Measurements from ENCODE around the gene NHEJ1. TPM values are rescaled to one million over a fixed set of nuclear protein-coding genes. Genes with fewer than 3 reads are reported as not detected.
"Not testable (repeated sequence)": the region's sequence is repeated elsewhere in the genome, so short reads cannot be mapped to it uniquely, and the experiment has no call there.

The NHEJ1 gene
- total and polyA plus RNA-seq, 4 donors = 8.4 to 21.1 (median 12.5) TPM

- ATAC-seq (ENCODE audit: insufficient read depth, low FRiP score) (no peak), DNase-seq (no peak)
- Histone ChIP-seq H3K4me3 (no peak overlapping the region), H3K36me3 (ENCODE audit: control insufficient read depth in 4 of 4, insufficient read depth in 4 of 4, low read length in 4 of 4) (peaks cover 3 to 15% (median 13%) of the 10 kb centered on the region in 4 donors), H3K4me1 (ENCODE audit: control insufficient read depth in 5 of 5, insufficient read depth in 5 of 5, low read length in 5 of 5) (peaks cover 0 to 22% (median 12%) of the 10 kb centered on the region in 5 donors), H3K27ac (ENCODE audit: low read depth in 1 of 2, low read length in 1 of 2) (no peak overlapping the region), H3K27me3 (ENCODE audit: control insufficient read depth in 3 of 3, insufficient read depth in 3 of 3, low read length in 2 of 3) (no peaks in the 10 kb centered on the region), H3K9ac (ENCODE audit: insufficient read depth in 1 of 2, low read length in 2 of 2) (no peak overlapping the region), H3K9me3 (ENCODE audit: control insufficient read depth in 4 of 4, insufficient read depth in 3 of 4, low read length in 3 of 4) (no peaks in the 10 kb centered on the region)
- 86 to 91% methylated on average over 5 of the region's 5 CpGs for WGBS, 2 donors
- no peak for TF ChIP-seq CTCF (IDR thresholded peaks at IDR 0.05; ENCODE audit: control extremely low read depth, extremely low read depth)
Measured at GRCh38 chr2:219205165-219205538, 44.5 kb upstream of the NHEJ1 start.

GRCh38 chr2:219204425-219205164, 44.0 kb upstream of the NHEJ1 start:
- H3K9me3 ChIP-seq (ENCODE audit: control insufficient read depth in 4 of 4, insufficient read depth in 3 of 4, low read length in 3 of 4) = no peaks in the 10 kb centered on the region
- DNase-seq (no peak), ATAC-seq (ENCODE audit: insufficient read depth, low FRiP score) (no peak)
- no peak overlapping the region for H3K9ac ChIP-seq (ENCODE audit: insufficient read depth in 1 of 2, low read length in 2 of 2)
- peaks cover 0 to 22% (median 12%) of the 10 kb centered on the region in 5 donors for H3K4me1 ChIP-seq (ENCODE audit: control insufficient read depth in 5 of 5, insufficient read depth in 5 of 5, low read length in 5 of 5)
- H3K4me3 ChIP-seq = no peak overlapping the region
- H3K27ac ChIP-seq (ENCODE audit: low read depth in 1 of 2, low read length in 1 of 2) = no peak overlapping the region
- H3K36me3 ChIP-seq (ENCODE audit: control insufficient read depth in 4 of 4, insufficient read depth in 4 of 4, low read length in 4 of 4) = peaks cover 0 to 12% (median 10%) of the 10 kb centered on the region in 4 donors
- no peaks in the 10 kb centered on the region for H3K27me3 ChIP-seq (ENCODE audit: control insufficient read depth in 3 of 3, insufficient read depth in 3 of 3, low read length in 2 of 3)
- TF ChIP-seq CTCF (IDR thresholded peaks at IDR 0.05; ENCODE audit: control extremely low read depth, extremely low read depth) = no peak
- 91 to 95% methylated on average over 7 of the region's 7 CpGs for WGBS, 2 donors

GRCh38 chr2:219201331-219201730, 40.7 kb upstream of the NHEJ1 start:
- not testable (repeated sequence) for H3K9me3 ChIP-seq (ENCODE audit: control insufficient read depth in 4 of 4, insufficient read depth in 3 of 4, low read length in 3 of 4); H3K4me3 ChIP-seq; H3K27me3 ChIP-seq (ENCODE audit: control insufficient read depth in 3 of 3, insufficient read depth in 3 of 3, low read length in 2 of 3); H3K4me1 ChIP-seq (ENCODE audit: control insufficient read depth in 5 of 5, insufficient read depth in 5 of 5, low read length in 5 of 5); H3K36me3 ChIP-seq (ENCODE audit: control insufficient read depth in 4 of 4, insufficient read depth in 4 of 4, low read length in 4 of 4); DNase-seq; ATAC-seq (ENCODE audit: insufficient read depth, low FRiP score); H3K27ac ChIP-seq (ENCODE audit: low read depth in 1 of 2, low read length in 1 of 2); H3K9ac ChIP-seq (ENCODE audit: insufficient read depth in 1 of 2, low read length in 2 of 2)
- 88% methylated on average over 16 to 21 of the region's 21 CpGs for WGBS, 2 donors

- not testable (repeated sequence) for H3K4me1 ChIP-seq (ENCODE audit: control insufficient read depth in 5 of 5, insufficient read depth in 5 of 5, low read length in 5 of 5); H3K4me3 ChIP-seq; H3K9ac ChIP-seq (ENCODE audit: insufficient read depth in 1 of 2, low read length in 2 of 2); ATAC-seq (ENCODE audit: insufficient read depth, low FRiP score); H3K27ac ChIP-seq (ENCODE audit: low read depth in 1 of 2, low read length in 1 of 2); H3K36me3 ChIP-seq (ENCODE audit: control insufficient read depth in 4 of 4, insufficient read depth in 4 of 4, low read length in 4 of 4); DNase-seq; H3K9me3 ChIP-seq (ENCODE audit: control insufficient read depth in 4 of 4, insufficient read depth in 3 of 4, low read length in 3 of 4); H3K27me3 ChIP-seq (ENCODE audit: control insufficient read depth in 3 of 3, insufficient read depth in 3 of 3, low read length in 2 of 3)
- 85 to 86% methylated on average over 24 to 25 of the region's 26 CpGs for WGBS, 2 donors
Measured at GRCh38 chr2:219200502-219201326, 40.1 kb upstream of the NHEJ1 start.

Measured in lung (tissue), 12 donors.